ENCODE data around the gene DHCR24. TPM values are rescaled to one million over a fixed set of nuclear protein-coding genes. Genes with fewer than 3 reads are reported as not detected.

Gene DHCR24
- total RNA-seq, 2 experiments from 2014 or later, result 56.3 to 64.8 TPM

- H3K4me1 Mint-ChIP-seq (ENCODE audit: low read depth), result no peaks in the 10 kb centered on the region
- no peak overlapping the region for H3K4me3 Mint-ChIP-seq
- H3K27me3 Mint-ChIP-seq (ENCODE audit: low read depth), result no peaks in the 10 kb centered on the region
- H3K27ac Mint-ChIP-seq, result no peak overlapping the region
- peaks cover 1% of the 10 kb centered on the region for H3K36me3 Mint-ChIP-seq (ENCODE audit: low read depth)
- intact Hi-C loops (cut with micrococcal nuclease), result no loop called here
- CTCF ChIA-PET, result no interaction called here
- no peak for DNase-seq
- H3K9me3 Mint-ChIP-seq, result peaks cover under 1% of the 10 kb centered on the region
Observed at GRCh38 chr1:54836594-54836993, 50.4 kb downstream of the DHCR24 start.

DNA sequence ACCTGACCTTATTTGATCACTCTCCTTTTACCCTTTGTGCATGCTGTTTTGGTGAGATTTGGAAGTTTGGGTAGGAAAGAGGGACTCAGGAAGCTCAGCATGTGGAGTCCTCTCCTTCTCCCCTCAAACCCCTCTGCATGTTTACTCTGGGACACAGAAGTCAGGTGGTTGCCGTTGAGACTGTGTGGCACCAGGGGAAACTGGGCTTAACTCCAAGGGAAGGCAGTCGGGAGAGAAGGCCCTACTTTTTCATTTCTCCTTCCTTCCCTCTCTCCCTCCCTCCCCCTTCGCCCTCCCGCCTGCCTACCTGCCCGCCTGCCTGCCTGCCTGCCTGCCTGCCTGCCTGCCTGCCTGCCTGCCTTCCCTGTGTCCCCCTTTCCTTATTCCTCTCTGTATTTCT lies 51.0 kb downstream of the DHCR24 start:
- Mint-ChIP-seq H3K4me3 (no peak overlapping the region), H3K27me3 (ENCODE audit: low read depth) (no peaks in the 10 kb centered on the region), H3K36me3 (ENCODE audit: low read depth) (peaks cover 2% of the 10 kb centered on the region), H3K9me3 (peaks cover 2% of the 10 kb centered on the region), H3K4me1 (ENCODE audit: low read depth) (no peaks in the 10 kb centered on the region), H3K27ac (no peak overlapping the region)
- CTCF ChIA-PET, result no interaction called here
- intact Hi-C loops (cut with micrococcal nuclease), result no loop called here
- no peak for DNase-seq

DNA sequence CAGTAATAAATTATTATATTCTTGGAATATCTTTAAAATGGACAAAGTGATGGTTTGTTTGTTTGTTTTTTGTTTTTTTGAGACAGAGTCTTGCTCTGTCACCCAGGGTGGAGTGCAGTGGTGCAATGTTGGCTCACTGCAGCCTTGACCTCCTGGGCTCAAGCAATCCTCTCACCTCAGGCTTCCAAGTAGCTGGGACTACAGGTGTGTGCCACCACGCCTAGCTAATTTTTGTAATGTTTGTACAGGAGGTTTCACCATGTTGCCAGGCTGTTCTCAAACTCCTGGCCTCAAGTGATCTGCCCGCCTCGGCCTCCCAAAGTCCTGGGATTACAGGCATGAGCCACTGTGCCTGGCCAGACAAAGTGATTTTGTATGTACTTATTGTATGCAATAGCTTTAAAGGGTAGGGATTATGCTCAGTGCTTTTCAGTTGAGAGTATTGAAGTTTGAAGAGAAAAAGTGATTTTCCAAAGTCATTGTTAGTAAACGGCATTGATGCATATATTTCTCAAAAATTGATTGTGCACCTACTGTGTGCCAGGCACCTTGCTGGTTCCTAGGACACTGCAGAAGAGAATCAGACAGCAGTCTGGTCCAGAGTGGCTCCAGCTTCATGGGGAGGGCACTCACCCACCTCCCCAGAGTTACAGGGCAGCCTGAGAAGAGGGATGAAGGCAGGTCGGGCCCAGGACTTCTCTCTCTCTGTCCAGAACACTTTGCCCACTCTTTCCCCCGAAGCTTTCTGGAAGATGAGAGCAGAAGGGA lies 51.7 kb downstream of the DHCR24 start:
- peaks cover 7% of the 10 kb centered on the region for H3K9me3 Mint-ChIP-seq
- DNase-seq, result no peak
- intact Hi-C loops (cut with micrococcal nuclease), result no loop called here
- H3K4me1 Mint-ChIP-seq (ENCODE audit: low read depth), result no peaks in the 10 kb centered on the region
- no peak overlapping the region for H3K27ac Mint-ChIP-seq
- CTCF ChIA-PET, result no interaction called here
- H3K4me3 Mint-ChIP-seq, result no peak overlapping the region
- peaks cover 4% of the 10 kb centered on the region for H3K36me3 Mint-ChIP-seq (ENCODE audit: low read depth)
- no peaks in the 10 kb centered on the region for H3K27me3 Mint-ChIP-seq (ENCODE audit: low read depth)

- no peaks in the 10 kb centered on the region for H3K27me3 Mint-ChIP-seq (ENCODE audit: low read depth)
- no peak overlapping the region for H3K27ac Mint-ChIP-seq
- H3K36me3 Mint-ChIP-seq (ENCODE audit: low read depth), result peaks cover 4% of the 10 kb centered on the region
- CTCF ChIA-PET, result no interaction called here
- H3K4me3 Mint-ChIP-seq, result no peak overlapping the region
- DNase-seq, result no peak
- intact Hi-C loops (cut with micrococcal nuclease), result no loop called here
- H3K4me1 Mint-ChIP-seq (ENCODE audit: low read depth), result no peaks in the 10 kb centered on the region
- peaks cover 7% of the 10 kb centered on the region for H3K9me3 Mint-ChIP-seq
Observed at GRCh38 chr1:54834007-54834541, 52.9 kb downstream of the DHCR24 start.

- Mint-ChIP-seq H3K4me3 (no peak overlapping the region), H3K4me1 (ENCODE audit: low read depth) (no peaks in the 10 kb centered on the region), H3K36me3 (ENCODE audit: low read depth) (peaks cover 8% of the 10 kb centered on the region), H3K27ac (no peak overlapping the region), H3K9me3 (peaks cover 9% of the 10 kb centered on the region), H3K27me3 (ENCODE audit: low read depth) (no peaks in the 10 kb centered on the region)
- CTCF ChIA-PET, result no interaction called here
- intact Hi-C loops (cut with micrococcal nuclease), result no loop called here
- DNase-seq, result no peak
Observed at GRCh38 chr1:54833121-54833520, 53.9 kb downstream of the DHCR24 start.

- DNase-seq, result no peak
Observed at GRCh38 chr1:54826226-54826816, 60.7 kb downstream of the DHCR24 start.

GRCh38 chr1:54825696-54826095 lies 61.3 kb downstream of the DHCR24 start:
- CTCF ChIA-PET, result no interaction called here
- Mint-ChIP-seq H3K4me3 (no peak overlapping the region), H3K9me3 (peaks cover 17% of the 10 kb centered on the region), H3K27ac (no peak overlapping the region), H3K36me3 (ENCODE audit: low read depth) (peaks cover 11% of the 10 kb centered on the region), H3K4me1 (ENCODE audit: low read depth) (no peaks in the 10 kb centered on the region), H3K27me3 (ENCODE audit: low read depth) (no peaks in the 10 kb centered on the region)
- intact Hi-C loops (cut with micrococcal nuclease), result no loop called here
- no peak for DNase-seq

More at GRCh38 chr1:54826226-54826816, 60.7 kb downstream of the DHCR24 start:
- H3K4me1 Mint-ChIP-seq (ENCODE audit: low read depth), result no peaks in the 10 kb centered on the region
- H3K9me3 Mint-ChIP-seq, result peaks cover 19% of the 10 kb centered on the region
- CTCF ChIA-PET, result no interaction called here
- intact Hi-C loops (cut with micrococcal nuclease), result no loop called here
- no peak overlapping the region for H3K4me3 Mint-ChIP-seq
- H3K36me3 Mint-ChIP-seq (ENCODE audit: low read depth), result peaks cover 12% of the 10 kb centered on the region
- no peaks in the 10 kb centered on the region for H3K27me3 Mint-ChIP-seq (ENCODE audit: low read depth)
- no peak overlapping the region for H3K27ac Mint-ChIP-seq

DNA sequence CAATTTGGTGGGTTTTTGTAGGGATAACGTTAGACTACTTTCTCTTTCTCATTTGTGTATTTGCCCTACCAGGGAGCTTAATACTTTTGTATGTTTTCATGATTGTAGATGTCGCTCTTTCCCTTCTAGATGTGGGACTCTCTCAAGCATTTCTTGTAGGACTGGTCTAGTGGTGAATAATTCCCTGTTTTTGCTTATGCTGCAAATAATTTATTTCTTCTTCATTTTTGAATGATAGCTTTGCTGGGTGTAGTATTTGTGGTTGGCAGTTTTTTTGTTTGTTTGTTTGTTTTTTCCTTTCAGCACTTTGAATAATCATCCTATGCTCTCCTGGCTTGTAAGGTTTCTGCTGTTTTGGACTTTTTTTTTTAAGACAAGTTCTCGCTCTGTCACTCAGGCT lies 63.3 kb downstream of the DHCR24 start:
- H3K36me3 Mint-ChIP-seq (ENCODE audit: low read depth), result peaks cover 7% of the 10 kb centered on the region
- no peak overlapping the region for H3K27ac Mint-ChIP-seq
- peaks cover 14% of the 10 kb centered on the region for H3K9me3 Mint-ChIP-seq
- CTCF ChIA-PET, result interaction anchor here (1.5 kb wide), 1 partner anchor 152 kb away, joined by 3 read pairs; no protein-coding TSS in a partner anchor
- intact Hi-C loops (cut with micrococcal nuclease), result no loop called here
- DNase-seq, result no peak
- H3K4me3 Mint-ChIP-seq, result no peak overlapping the region
- no peaks in the 10 kb centered on the region for H3K27me3 Mint-ChIP-seq (ENCODE audit: low read depth)
- H3K4me1 Mint-ChIP-seq (ENCODE audit: low read depth), result no peaks in the 10 kb centered on the region

DNA sequence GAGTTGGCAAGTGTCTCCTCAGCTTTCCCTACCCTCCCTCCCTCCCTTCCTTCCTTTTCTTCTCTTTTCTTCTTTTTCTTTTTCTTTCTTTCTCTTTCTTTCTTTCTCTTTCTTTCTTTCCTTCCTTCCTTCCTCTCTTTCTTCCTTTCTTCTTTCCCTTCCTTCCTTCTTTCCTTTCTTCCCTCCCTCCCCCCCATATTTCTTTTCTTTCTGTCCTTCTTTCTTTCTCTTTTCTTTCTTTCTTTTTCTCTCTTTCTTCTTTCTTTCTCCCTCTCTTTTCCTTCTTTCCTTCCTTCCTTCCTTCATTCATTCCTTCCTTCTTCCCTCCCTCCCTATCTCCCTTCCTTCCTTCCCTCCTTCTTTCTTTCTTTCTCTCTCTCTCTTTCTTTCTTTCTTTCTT lies 67.3 kb downstream of the DHCR24 start:
- peaks cover 5% of the 10 kb centered on the region for H3K36me3 Mint-ChIP-seq (ENCODE audit: low read depth)
- intact Hi-C loops (cut with micrococcal nuclease), result no loop called here

GRCh38 chr1:54819195-54819536 lies 67.8 kb downstream of the DHCR24 start:
- Mint-ChIP-seq H3K4me1 (ENCODE audit: low read depth) (peaks cover 6% of the 10 kb centered on the region), H3K9me3 (peaks cover 7% of the 10 kb centered on the region), H3K27me3 (ENCODE audit: low read depth) (no peaks in the 10 kb centered on the region), H3K4me3 (no peak overlapping the region), H3K27ac (no peak overlapping the region), H3K36me3 (ENCODE audit: low read depth) (peaks cover 3% of the 10 kb centered on the region)
- no peak for DNase-seq
- CTCF ChIA-PET, result no interaction called here
- intact Hi-C loops (cut with micrococcal nuclease), result no loop called here

More for the DNA sequence above, 67.3 kb downstream of the DHCR24 start:
- no peak for DNase-seq
- H3K9me3 Mint-ChIP-seq, result peaks cover 9% of the 10 kb centered on the region
- no peak overlapping the region for H3K4me3 Mint-ChIP-seq
- CTCF ChIA-PET, result no interaction called here
- H3K4me1 Mint-ChIP-seq (ENCODE audit: low read depth), result peaks cover 6% of the 10 kb centered on the region
- H3K27ac Mint-ChIP-seq, result no peak overlapping the region
- H3K27me3 Mint-ChIP-seq (ENCODE audit: low read depth), result no peaks in the 10 kb centered on the region

DNA sequence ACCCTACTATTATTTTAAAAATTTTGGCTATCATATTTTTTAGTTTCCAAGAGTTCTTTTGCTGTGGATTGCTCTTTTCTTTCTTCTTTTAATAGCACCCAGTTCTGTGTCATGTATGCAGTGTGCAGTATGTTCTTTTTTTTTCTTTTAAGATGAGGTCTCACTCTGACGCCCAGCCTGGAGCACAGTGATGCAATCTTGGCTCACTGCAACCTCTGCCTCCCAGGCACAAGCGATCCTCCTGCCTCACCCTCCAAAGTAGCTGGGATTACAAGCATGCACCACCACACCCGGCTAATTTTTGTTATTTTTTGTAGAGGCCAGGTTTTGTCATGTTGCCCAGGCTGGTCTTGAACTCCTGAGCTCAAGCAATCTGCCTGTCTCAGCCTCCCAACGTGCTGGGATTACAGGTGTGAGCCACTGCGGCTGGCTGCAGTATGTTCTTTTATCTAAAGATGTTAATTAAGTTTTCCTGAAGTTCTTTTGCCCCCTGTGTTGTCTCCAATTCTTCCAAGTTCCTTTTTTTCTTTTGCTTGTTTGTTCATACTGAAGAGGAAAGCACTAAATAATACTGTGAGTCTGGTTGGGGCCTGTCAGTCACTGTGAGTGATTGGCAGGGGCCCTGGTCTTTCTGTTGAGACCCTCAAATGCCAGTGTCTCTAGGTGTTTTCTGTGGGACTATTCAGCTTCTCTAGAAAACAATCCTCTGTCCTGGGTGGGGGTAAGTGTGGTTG lies 68.4 kb downstream of the DHCR24 start:
- Mint-ChIP-seq H3K27ac (no peak overlapping the region), H3K4me1 (ENCODE audit: low read depth) (peaks cover 6% of the 10 kb centered on the region)
- CTCF ChIA-PET, result interaction anchor here (0.6 to 0.9 kb wide), 2 partner anchors 126 to 127 kb away, joined by 3 read pairs; no protein-coding TSS in a partner anchor

GRCh38 chr1:54816951-54817350 lies 70.0 kb downstream of the DHCR24 start:
- H3K4me1 Mint-ChIP-seq (ENCODE audit: low read depth), result peaks cover 6% of the 10 kb centered on the region
- intact Hi-C loops (cut with micrococcal nuclease), result no loop called here
- no peaks in the 10 kb centered on the region for H3K27me3 Mint-ChIP-seq (ENCODE audit: low read depth)
- DNase-seq, result no peak
- H3K27ac Mint-ChIP-seq, result no peak overlapping the region
- H3K9me3 Mint-ChIP-seq, result no peaks in the 10 kb centered on the region
- no peaks in the 10 kb centered on the region for H3K36me3 Mint-ChIP-seq (ENCODE audit: low read depth)
- CTCF ChIA-PET, result interaction anchor here (1.1 kb wide), 1 partner anchor 16 kb away, joined by 3 read pairs; the partner anchor contains the start of gene TTC22
- H3K4me3 Mint-ChIP-seq, result no peak overlapping the region

More for the DNA sequence above, 68.4 kb downstream of the DHCR24 start:
- Mint-ChIP-seq H3K9me3 (peaks cover 4% of the 10 kb centered on the region), H3K4me3 (no peak overlapping the region), H3K27me3 (ENCODE audit: low read depth) (no peaks in the 10 kb centered on the region), H3K36me3 (ENCODE audit: low read depth) (peaks cover 2% of the 10 kb centered on the region)
- no peak for DNase-seq
- intact Hi-C loops (cut with micrococcal nuclease), result no loop called here
